ENCODE results near the gene GCNT2.

GCNT2 gene

DNA sequence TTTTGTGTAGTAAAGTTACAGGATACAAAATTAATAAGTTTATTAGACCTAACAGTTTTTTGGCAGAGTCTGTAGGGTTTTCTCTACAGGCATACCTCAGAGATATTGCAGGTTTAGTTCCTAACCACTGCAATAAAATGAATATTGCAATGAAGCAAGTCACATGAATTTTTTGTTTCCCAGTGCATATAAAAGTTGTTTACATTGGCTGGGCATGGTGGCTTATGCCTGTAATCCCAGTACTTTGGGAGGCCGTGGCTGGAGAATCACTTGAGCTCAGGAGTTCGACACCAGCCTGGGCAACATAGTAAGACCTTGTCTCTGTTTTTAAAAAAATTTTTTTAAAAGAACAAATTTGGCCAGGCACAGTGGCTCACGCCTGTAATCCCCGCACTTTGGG, 157.3 kb downstream of the GCNT2 start:
- DNase-seq (ENCODE audit: low read depth) = no peak
- no peak overlapping the region for H3K4me3 ChIP-seq (ENCODE audit: low read length)
- TF ChIP-seq, protein P1, sequence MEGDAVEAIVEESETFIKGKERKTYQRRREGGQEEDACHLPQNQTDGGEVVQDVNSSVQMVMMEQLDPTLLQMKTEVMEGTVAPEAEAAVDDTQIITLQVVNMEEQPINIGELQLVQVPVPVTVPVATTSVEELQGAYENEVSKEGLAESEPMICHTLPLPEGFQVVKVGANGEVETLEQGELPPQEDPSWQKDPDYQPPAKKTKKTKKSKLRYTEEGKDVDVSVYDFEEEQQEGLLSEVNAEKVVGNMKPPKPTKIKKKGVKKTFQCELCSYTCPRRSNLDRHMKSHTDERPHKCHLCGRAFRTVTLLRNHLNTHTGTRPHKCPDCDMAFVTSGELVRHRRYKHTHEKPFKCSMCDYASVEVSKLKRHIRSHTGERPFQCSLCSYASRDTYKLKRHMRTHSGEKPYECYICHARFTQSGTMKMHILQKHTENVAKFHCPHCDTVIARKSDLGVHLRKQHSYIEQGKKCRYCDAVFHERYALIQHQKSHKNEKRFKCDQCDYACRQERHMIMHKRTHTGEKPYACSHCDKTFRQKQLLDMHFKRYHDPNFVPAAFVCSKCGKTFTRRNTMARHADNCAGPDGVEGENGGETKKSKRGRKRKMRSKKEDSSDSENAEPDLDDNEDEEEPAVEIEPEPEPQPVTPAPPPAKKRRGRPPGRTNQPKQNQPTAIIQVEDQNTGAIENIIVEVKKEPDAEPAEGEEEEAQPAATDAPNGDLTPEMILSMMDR (conservative IDR thresholded peaks at IDR 0.05; ENCODE audit: low read depth, low read length) = no peak
